Stimulated activated CD4-positive, alpha-beta T cell treated with anti-CD3 and anti-CD28 coated beads, Interleukin-12 subunit alpha, Interleukin-12 subunit beta, amount 100 ng/mL, for 48 hours (primary cell): Measurements from ENCODE around the gene PIGZ.
A peak's percentile ranks its signal among the peaks of the same experiment; 100 is the strongest.
"Not testable (repeated sequence)": the region's sequence is repeated elsewhere in the genome, so short reads cannot be mapped to it uniquely, and the experiment has no call there.

Experiments used
- DNase-seq, 3 donors: peaks; one replicate each; pipeline ENCODE4 v3.0.0-alpha.2; 2020; ENCODE audit warnings: low read depth in 2 of 3, low spot score in 1 of 3

PIGZ gene

GRCh38 chr3:196949750-196950149 is 18.9 kb downstream of the PIGZ start:
- no peak for DNase-seq

- DNase-seq, result no peak
These were observed 19.4 kb downstream of the PIGZ start for GRCh38 chr3:196949285-196949619.

- no peak for DNase-seq
These were observed 20.0 kb downstream of the PIGZ start for GRCh38 chr3:196948442-196949284.

- no peak for DNase-seq
These were observed 20.7 kb downstream of the PIGZ start for GRCh38 chr3:196947860-196948441.

- DNase-seq, result no peak
These were observed 21.3 kb downstream of the PIGZ start for GRCh38 chr3:196947136-196947859.

GRCh38 chr3:196944037-196944790 is 24.4 kb downstream of the PIGZ start:
- DNase-seq, result not testable (repeated sequence)

GRCh38 chr3:196942915-196943277 is 25.7 kb downstream of the PIGZ start:
- DNase-seq, result no peak

- peak; percentile 99 to 100 (median 100) for DNase-seq
These were observed 26.3 kb downstream of the PIGZ start, which contains the start of gene NCBP2 for GRCh38 chr3:196942226-196942914. Gene NCBP2, minus strand, starts transcription at chr3:196942528. Its CDS starts 25 bp downstream, at chr3:196942503.

- peak; percentile 47 to 55 (median 53) for DNase-seq
These were observed 26.9 kb downstream of the PIGZ start for GRCh38 chr3:196941729-196942225.

- no peak for DNase-seq
These were observed 30.1 kb downstream of the PIGZ start for GRCh38 chr3:196938576-196938975.

GRCh38 chr3:196938124-196938523 is 30.5 kb downstream of the PIGZ start:
- DNase-seq, result no peak

- no peak for DNase-seq
These were observed 32.3 kb downstream of the PIGZ start for GRCh38 chr3:196936288-196936687.

- DNase-seq, result no peak
These were observed 36.0 kb downstream of the PIGZ start for GRCh38 chr3:196932600-196932999.

GRCh38 chr3:196931828-196932587 is 36.6 kb downstream of the PIGZ start:
- no peak for DNase-seq

- DNase-seq, result no peak
These were observed 37.5 kb downstream of the PIGZ start for GRCh38 chr3:196931157-196931556.

GRCh38 chr3:196927571-196928453 is 40.8 kb downstream of the PIGZ start:
- DNase-seq, result no peak

GRCh38 chr3:196920733-196921132 is 47.9 kb downstream of the PIGZ start:
- DNase-seq, result no peak

GRCh38 chr3:196918968-196919367 is 49.7 kb downstream of the PIGZ start:
- no peak for DNase-seq

GRCh38 chr3:196916995-196917394 is 51.6 kb downstream of the PIGZ start:
- no peak for DNase-seq
